HG02798 (cell line): ENCODE results near the gene MPL.

Experiments
- ATAC-seq: cut with Tn5 transposase; IDR thresholded peaks from one replicate; pipeline ENCODE4 v1.9.1; 2021; ENCODE audit warnings: mild to moderate bottlenecking; ENCODE audit not compliant: unreplicated experiment, poor library complexity

Gene MPL

GRCh38 chr1:43321331-43321891, 16.2 kb upstream of the MPL start:
- ATAC-seq: no peak

GRCh38 chr1:43322506-43322905, 15.1 kb upstream of the MPL start:
- no peak for ATAC-seq

GRCh38 chr1:43324810-43325209, 12.8 kb upstream of the MPL start:
- no peak for ATAC-seq

- ATAC-seq: no peak
Measured at GRCh38 chr1:43325381-43325780, 12.2 kb upstream of the MPL start.

GRCh38 chr1:43327549-43328292, 9.9 kb upstream of the MPL start:
- ATAC-seq: no peak

GRCh38 chr1:43329995-43330751, 7.4 kb upstream of the MPL start:
- ATAC-seq: no peak

GRCh38 chr1:43331688-43332087, 5.9 kb upstream of the MPL start:
- no peak for ATAC-seq

- ATAC-seq: no peak
Measured at GRCh38 chr1:43334453-43335205, 3.0 kb upstream of the MPL start.

GRCh38 chr1:43338001-43338400, 383 bp downstream of the MPL start:
- ATAC-seq: no peak

GRCh38 chr1:43339584-43340232, 2.1 kb downstream of the MPL start:
- no peak for ATAC-seq

- no peak for ATAC-seq
Measured at GRCh38 chr1:43340559-43340958, 2.9 kb downstream of the MPL start.

- ATAC-seq: no peak
Measured at GRCh38 chr1:43344267-43344850, 6.7 kb downstream of the MPL start.

- ATAC-seq: no peak
Measured at GRCh38 chr1:43345120-43345519, 7.5 kb downstream of the MPL start.

GRCh38 chr1:43346636-43347035, 9.0 kb downstream of the MPL start:
- ATAC-seq: no peak

- no peak for ATAC-seq
Measured at GRCh38 chr1:43348343-43348808, 10.8 kb downstream of the MPL start.

- no peak for ATAC-seq
Measured at GRCh38 chr1:43348809-43349593, 11.4 kb downstream of the MPL start.

- ATAC-seq: no peak
Measured at GRCh38 chr1:43349594-43350306, 12.1 kb downstream of the MPL start.

GRCh38 chr1:43350976-43351375, 13.4 kb downstream of the MPL start:
- ATAC-seq: no peak
